Lung (tissue), 16 donors: ENCODE results near the gene ZNF684. TPM values are rescaled to one million over a fixed set of nuclear protein-coding genes. Genes with fewer than 3 reads are reported as not detected.
"Not testable (repeated sequence)": the region's sequence is repeated elsewhere in the genome, so short reads cannot be mapped to it uniquely, and the experiment has no call there.

Experiments used
- ATAC-seq: fragments of 200-7000 bp; cut with Tn5 transposase; one replicate; pipeline ENCODE4 v1.9.1; 2020; ENCODE audit warnings: moderate number of reproducible peaks; ENCODE audit not compliant: insufficient read depth, low FRiP score
- DNase-seq, 3 donors: peaks; one replicate each; pipeline ENCODE4 v3.0.0-alpha.2; 2013 to 2017
- H3K27ac ChIP-seq, 2 donors: one replicate each; pipeline ENCODE4 v1.5.1; 2013; ENCODE audit warnings: mild to moderate bottlenecking in 2 of 2, moderate library complexity in 2 of 2, control low read depth in 1 of 2, inconsistent platforms in 1 of 2, low read depth in 1 of 2, low read length in 1 of 2
- H3K27me3 ChIP-seq, 3 donors: one replicate each; pipeline ENCODE4 v1.5.1; 2013; ENCODE audit warnings: low read length in 2 of 3; ENCODE audit not compliant: control insufficient read depth in 3 of 3, insufficient read depth in 3 of 3
- H3K36me3 ChIP-seq, 4 donors: one replicate each; pipeline ENCODE4 v1.5.1; 2013; ENCODE audit warnings: low read length in 4 of 4, mild to moderate bottlenecking in 1 of 4, moderate library complexity in 1 of 4; ENCODE audit not compliant: control insufficient read depth in 4 of 4, insufficient read depth in 4 of 4
- H3K4me1 ChIP-seq, 5 donors: one replicate each; pipeline ENCODE4 v1.5.1; 2013; ENCODE audit warnings: low read length in 5 of 5, mild to moderate bottlenecking in 2 of 5, moderate library complexity in 1 of 5; ENCODE audit not compliant: control insufficient read depth in 5 of 5, insufficient read depth in 5 of 5
- H3K4me3 ChIP-seq: one replicate; pipeline ENCODE4 v1.5.1; 2013; ENCODE audit warnings: mild to moderate bottlenecking, control low read depth, moderate library complexity
- H3K9ac ChIP-seq, 2 donors: one replicate each; pipeline ENCODE4 v1.5.1; 2013; ENCODE audit warnings: low read length in 2 of 2, control low read depth in 1 of 2; ENCODE audit not compliant: insufficient read depth in 1 of 2
- H3K9me3 ChIP-seq, 4 donors: one replicate each; pipeline ENCODE4 v1.5.1; 2013; ENCODE audit warnings: low read length in 3 of 4, mild to moderate bottlenecking in 1 of 4, moderate library complexity in 1 of 4; ENCODE audit not compliant: control insufficient read depth in 4 of 4, insufficient read depth in 3 of 4
- WGBS, 2 donors: extraction: QIAGEN DNeasy Blood & Tissue Kit; methylation state at CpG; one replicate each; pipeline ENCODE4 v1.1.7; 2013; 5-methylcytosine and 5-hydroxymethylcytosine counted together
- long read RNA-seq, 5 donors: transcript quantifications; one replicate each; lab custom pipeline, GENCODE V29; 2026
- polyA plus RNA-seq, 2 donors: library from polyadenylated mRNA; stranded (reverse); fragments of 200-250 nt; gene quantifications; one replicate each; pipeline ENCODE4 v1.2.1, GENCODE V29; 2013
- total RNA-seq, 2 donors: library from RNA; depleted of rRNA in 1 of 2; stranded (reverse); fragments of >200 nt in 1 of 2; gene quantifications; one replicate each; pipeline ENCODE4 v1.2.1, GENCODE V29; 2014 to 2021
- TF ChIP-seq, protein P1 (sequence below): IDR thresholded peaks from 2 replicates; pipeline ENCODE4 v1.5.1; 2012; ENCODE audit warnings: mild to moderate bottlenecking; ENCODE audit errors: control extremely low read depth, extremely low read depth
- donor health status: control.
- donor health status: control.
- donor health status: Bipolar disorder and iron deficiency.
- donor health status: healthy.
- donor health status: DM: yes; HTN: yes; CAD: no.

The ZNF684 gene
- 1 to 10 TPM; 4.8 to 5.2 TPM for total RNA-seq
- polyA plus RNA-seq: 1 to 10 TPM; 1.7 to 3.3 TPM
- long read RNA-seq, donor 1, partial matches to known transcripts: 0 of 3 reads
- long read RNA-seq, donor 1, other reads (novel, unspliced or antisense): 0 of 3 reads
- long read RNA-seq, donor 2, partial matches to known transcripts: 0 of 1 reads
- long read RNA-seq, donor 2, other reads (novel, unspliced or antisense): 0 of 1 reads
- long read RNA-seq, donor 3: 0 reads
- long read RNA-seq, donor 4: 0 reads
- long read RNA-seq, donor 5, partial matches to known transcripts: 0 of 1 reads
- long read RNA-seq, donor 5, other reads (novel, unspliced or antisense): 0 of 1 reads

DNA sequence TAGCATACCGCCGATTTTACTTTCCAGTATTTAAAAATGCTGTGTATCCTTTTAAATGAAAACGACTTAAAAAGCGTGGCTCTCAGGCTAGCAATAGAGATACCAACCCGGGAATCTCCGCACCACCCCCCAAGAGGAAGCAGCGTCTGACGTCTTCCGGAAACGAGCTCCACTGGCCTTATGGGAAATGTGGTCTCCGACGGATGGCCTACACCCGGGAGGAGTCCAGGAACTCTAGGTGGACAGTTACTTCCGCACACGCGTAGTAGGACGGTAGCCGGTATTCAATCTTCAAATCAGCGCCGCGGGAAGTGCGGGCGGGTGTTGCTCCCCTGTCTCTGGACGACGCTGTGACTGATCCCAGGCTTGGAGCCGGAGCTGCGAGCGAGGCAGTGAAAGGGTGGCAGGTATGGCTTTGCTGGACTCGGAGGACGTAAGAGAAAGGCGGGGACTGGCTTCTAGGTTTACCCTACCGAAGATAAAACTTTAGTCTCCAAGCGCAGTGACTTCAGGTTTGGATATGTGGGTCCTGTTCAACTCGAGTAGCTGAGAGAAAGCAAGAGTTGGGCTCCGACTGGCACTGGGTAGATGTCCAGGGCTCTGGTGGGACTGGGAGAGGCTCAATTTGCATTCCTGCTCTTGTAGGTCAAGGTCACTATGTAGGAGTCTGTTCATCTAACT, at the start of gene ZNF684:
TSS of gene ZNF684 (plus strand) at position 257 of the 681 bp plus-strand sequence. CDS start 1,530 bp downstream, outside the sequence.
- peak; percentile 99 for ATAC-seq
- peak within 1 kb of the TSS; percentile 84 to 90 for H3K27ac ChIP-seq

DNA sequence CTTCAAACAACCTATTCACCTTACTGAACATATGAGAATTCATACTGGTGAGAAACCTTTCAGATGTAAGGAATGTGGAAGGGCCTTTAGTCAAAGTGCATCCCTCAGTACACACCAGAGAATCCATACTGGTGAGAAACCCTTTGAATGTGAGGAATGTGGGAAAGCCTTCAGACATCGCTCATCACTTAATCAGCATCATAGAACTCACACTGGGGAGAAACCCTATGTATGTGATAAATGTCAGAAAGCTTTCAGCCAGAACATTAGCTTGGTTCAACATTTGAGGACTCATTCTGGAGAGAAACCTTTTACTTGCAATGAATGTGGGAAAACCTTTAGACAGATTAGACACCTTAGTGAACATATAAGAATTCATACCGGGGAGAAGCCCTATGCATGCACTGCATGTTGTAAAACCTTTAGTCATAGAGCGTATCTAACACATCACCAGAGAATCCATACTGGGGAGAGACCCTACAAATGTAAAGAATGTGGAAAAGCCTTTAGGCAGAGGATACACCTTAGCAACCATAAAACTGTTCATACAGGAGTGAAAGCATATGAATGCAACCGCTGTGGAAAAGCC, 36.0 kb upstream of the ZNF684 start:
- H3K4me3 ChIP-seq: no peak overlapping the region
- DNase-seq (no peak), ATAC-seq (no peak)
- WGBS, 2 donors: 96 to 98% methylated on average over 4 of the region's 4 CpGs
- H3K36me3 ChIP-seq: peaks cover 13 to 53% (median 28%) of the 10 kb centered on the region in 4 donors
- H3K4me1 ChIP-seq: no peaks in the 10 kb centered on the region
- H3K27ac ChIP-seq: no peak overlapping the region
- H3K27me3 ChIP-seq: no peaks in the 10 kb centered on the region
- H3K9ac ChIP-seq: no peak overlapping the region
- TF ChIP-seq, protein P1, sequence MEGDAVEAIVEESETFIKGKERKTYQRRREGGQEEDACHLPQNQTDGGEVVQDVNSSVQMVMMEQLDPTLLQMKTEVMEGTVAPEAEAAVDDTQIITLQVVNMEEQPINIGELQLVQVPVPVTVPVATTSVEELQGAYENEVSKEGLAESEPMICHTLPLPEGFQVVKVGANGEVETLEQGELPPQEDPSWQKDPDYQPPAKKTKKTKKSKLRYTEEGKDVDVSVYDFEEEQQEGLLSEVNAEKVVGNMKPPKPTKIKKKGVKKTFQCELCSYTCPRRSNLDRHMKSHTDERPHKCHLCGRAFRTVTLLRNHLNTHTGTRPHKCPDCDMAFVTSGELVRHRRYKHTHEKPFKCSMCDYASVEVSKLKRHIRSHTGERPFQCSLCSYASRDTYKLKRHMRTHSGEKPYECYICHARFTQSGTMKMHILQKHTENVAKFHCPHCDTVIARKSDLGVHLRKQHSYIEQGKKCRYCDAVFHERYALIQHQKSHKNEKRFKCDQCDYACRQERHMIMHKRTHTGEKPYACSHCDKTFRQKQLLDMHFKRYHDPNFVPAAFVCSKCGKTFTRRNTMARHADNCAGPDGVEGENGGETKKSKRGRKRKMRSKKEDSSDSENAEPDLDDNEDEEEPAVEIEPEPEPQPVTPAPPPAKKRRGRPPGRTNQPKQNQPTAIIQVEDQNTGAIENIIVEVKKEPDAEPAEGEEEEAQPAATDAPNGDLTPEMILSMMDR: no peak
- H3K9me3 ChIP-seq: peaks cover 5 to 22% (median 15%) of the 10 kb centered on the region in 4 donors

More for the DNA sequence above, at the start of gene ZNF684:
- TF ChIP-seq, protein P1: no peak
- Histone ChIP-seq H3K4me1 (peaks cover 0 to 19% (median 3%) of the 10 kb centered on the region in 5 donors), H3K9ac (peak within 1 kb of the TSS; percentile 75 to 90), H3K4me3 (peak within 1 kb of the TSS; percentile 74), H3K27me3 (no peaks in the 10 kb centered on the region), H3K36me3 (peaks cover 0 to 6% (median 0%) of the 10 kb centered on the region in 4 donors), H3K9me3 (no peaks in the 10 kb centered on the region)
- peak; percentile 93 to 97 (median 96) for DNase-seq
- 0% methylated on average over 35 of the region's 35 CpGs for WGBS, 2 donors

DNA sequence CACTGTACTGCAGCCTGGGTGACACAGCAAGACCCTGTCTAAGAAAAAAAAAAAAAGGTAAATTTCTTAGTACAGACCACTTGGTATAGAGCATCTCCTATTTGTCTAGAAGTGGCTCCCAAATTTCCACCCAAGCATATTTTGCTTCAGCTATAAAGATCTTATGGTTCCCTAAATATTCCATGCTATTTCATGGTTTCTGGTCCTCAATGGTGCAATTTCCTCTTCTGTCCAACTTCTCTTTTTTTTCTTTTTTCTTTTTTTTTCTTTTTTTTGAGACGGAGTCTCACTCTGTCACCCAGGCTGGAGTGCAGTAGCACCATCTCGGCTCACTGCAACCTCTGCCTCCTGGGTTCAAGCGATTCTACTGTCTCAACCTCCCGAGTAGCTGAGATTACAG, 28.8 kb upstream of the ZNF684 start:
- H3K4me3 ChIP-seq, H3K9ac ChIP-seq, DNase-seq, ATAC-seq, H3K27me3 ChIP-seq, H3K27ac ChIP-seq, H3K4me1 ChIP-seq: not testable (repeated sequence)
- peaks cover 3 to 12% (median 5%) of the 10 kb centered on the region in 4 donors for H3K36me3 ChIP-seq
- peaks cover 2 to 21% (median 8%) of the 10 kb centered on the region in 4 donors for H3K9me3 ChIP-seq
- 85 to 91% methylated on average over 4 of the region's 4 CpGs for WGBS, 2 donors

DNA sequence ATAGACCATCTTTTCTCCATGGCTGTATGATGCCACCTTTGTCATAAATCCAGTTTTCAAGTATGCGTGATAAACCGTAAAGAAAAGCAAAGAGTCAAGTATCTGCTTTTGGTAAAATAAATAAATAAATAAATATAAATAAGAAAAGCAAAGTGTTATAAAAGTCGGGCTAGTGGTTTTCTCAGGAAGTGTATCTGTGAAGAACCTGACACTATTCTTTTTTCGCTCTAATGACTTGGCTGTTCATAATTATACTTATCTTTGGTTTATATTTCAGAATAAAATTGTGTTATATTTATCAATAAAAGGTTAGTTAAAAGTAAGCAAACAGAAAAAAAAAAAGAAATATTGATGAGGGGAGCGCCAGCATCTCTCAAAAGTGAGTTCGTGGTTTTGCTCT, 23.5 kb upstream of the ZNF684 start:
- DNase-seq (peak in 1 of 3 donors; percentile 6), ATAC-seq (no peak)
- Histone ChIP-seq H3K27me3 (no peaks in the 10 kb centered on the region), H3K9ac (peak overlapping the region; percentile 50 to 72), H3K4me1 (peaks cover 0 to 7% (median 3%) of the 10 kb centered on the region in 5 donors), H3K36me3 (peaks cover 0 to 8% (median 4%) of the 10 kb centered on the region in 4 donors), H3K4me3 (peak overlapping the region; percentile 70), H3K27ac (peak overlapping the region; percentile 33 to 63), H3K9me3 (peaks cover 0 to 16% (median 3%) of the 10 kb centered on the region in 4 donors)
- TF ChIP-seq, protein P1: no peak
- 60 to 63% methylated on average over 6 of the region's 6 CpGs for WGBS, 2 donors
